Activated CD4-positive, CD25-positive, alpha-beta regulatory T cell (primary cell): Measurements from ENCODE around the gene SMIM29.
A peak's percentile ranks its signal among the peaks of the same experiment; 100 is the strongest.

ENCODE experiments used
- DNase-seq, 4 experiments: peaks; one replicate each; lab custom pipeline; 2025; lab: John Stamatoyannopoulos, UW

Gene SMIM29

GRCh38 chr6:34226731-34227586, 21.8 kb downstream of the SMIM29 start:
- no peak for DNase-seq

DNA sequence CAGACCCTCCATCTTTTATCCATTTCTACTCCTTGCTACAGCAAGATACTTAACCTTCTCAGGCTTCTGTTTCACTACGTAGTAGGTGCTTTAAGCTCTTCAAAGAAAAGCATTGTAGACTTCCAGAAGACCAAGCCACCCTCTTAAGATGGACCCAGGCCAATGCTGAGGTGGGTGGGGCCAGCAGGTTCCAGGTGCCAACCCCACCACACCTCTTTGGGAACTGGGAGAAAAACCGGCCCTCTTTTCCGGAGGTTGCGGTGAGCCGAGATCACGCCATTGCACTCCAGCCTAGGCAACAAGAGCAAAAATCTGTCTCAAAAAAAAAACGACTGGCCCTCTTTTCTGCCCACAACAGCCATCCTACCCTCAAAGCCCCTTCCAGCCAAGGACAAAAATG, 22.7 kb downstream of the SMIM29 start:
- no peak for DNase-seq

- DNase-seq = no peak
These were observed 23.3 kb downstream of the SMIM29 start for GRCh38 chr6:34225551-34225950.

DNA sequence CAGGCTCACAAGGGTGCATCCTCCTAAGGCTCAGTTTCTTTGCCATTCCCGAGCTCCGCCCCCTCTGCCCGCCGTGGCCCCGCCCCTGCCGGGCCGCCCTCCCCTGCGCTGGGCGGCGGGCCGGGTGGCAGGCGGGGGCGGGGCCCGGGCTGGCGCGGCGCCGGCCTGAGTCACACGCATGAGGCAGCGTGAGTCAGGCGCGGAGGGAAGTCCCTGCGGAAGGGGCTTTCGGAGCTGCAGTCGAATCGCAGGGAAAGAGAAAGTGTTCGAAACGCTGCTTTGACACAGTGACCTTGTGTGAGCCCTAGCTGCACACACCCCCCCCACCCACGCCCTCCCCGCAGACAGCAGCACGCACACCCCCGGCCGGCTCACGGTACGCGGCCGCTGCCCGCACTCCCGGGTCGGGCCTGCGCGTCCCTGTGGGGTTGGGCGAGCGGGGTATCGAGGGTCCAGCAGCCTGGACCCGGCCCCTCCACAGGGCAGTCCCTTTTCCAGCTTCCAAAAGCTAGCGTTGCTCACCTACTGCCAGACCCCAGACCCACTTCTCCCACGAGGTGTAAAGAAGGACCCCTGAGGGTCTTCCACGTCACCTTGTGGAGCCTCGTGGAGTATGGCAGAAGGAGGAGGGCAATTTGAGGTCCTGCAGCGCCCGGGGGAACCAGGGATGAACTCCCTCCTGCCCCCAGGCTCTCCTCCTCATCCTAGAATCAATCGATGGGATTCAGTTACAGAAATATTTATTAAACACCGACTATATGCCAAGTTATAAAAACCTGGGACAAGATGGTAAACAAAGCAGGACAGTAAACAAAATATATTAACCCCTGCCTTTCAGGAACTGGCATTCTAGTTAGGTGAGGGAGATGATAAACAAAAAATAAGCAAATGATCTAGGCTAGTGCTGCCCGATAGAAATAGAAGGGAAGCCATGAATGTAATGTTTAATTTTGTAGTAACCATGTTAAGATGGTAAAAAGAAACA, 24.6 kb downstream of the SMIM29 start:
- peak; percentile 82 to 90 (median 85) for DNase-seq

- no peak for DNase-seq
These were observed 25.3 kb downstream of the SMIM29 start for GRCh38 chr6:34223381-34223955.

- DNase-seq = no peak
These were observed 30.1 kb downstream of the SMIM29 start for GRCh38 chr6:34218691-34219090.

DNA sequence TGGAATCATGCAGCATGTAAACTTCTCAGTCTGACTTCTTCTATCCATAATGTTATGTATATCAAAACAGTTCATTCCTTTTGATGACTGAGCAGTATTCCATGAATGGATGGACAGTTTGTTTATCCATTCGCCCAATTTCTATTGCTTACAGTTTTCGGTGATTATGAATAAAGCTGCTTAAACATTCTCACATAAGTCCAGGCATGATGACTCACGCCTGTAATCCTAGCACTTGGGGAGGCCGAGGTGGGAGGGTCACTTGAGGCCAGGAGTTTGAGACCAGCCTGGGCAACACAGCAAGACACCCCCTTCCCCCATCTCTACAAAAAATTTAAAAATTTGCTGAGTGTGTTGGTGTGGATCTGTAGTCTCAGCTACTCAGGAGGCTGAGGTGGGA, 35.0 kb downstream of the SMIM29 start:
- DNase-seq = no peak

DNA sequence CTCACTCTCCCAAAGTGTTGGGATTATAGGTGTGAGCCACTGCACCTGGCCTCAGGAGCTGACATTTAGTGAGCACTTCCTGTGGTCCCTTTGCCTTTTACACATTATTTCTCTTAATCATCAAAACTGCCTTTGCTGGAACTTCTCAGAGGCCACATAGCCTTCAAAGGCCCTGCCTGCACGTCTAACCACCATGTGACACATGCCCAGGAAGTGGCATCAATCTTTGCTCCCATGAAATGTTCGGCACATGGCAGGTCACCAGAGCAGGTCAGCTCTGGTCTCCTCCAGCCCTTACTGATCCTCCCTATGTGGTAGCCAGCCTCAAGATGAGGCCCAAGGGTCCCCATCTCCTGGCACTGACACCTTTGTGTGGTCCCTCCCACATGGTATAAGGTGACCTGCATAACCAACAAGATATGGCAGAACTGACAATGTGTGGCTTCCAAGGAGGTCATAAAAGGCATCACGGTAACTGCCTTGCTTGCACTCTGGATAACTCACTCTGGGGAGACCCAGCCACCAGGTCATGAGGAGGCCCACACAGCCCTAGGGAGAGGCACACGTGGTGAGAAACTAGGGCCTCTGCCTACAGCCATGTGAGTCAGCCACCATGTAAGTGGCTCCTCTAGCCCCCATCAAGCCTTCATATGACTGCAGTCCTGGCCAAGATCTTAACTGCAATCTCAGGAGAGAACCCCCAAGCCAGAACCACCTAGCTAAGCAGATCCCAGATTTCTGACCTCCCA, 40.9 kb downstream of the SMIM29 start:
- DNase-seq = no peak

- no peak for DNase-seq
These were observed 42.1 kb downstream of the SMIM29 start for GRCh38 chr6:34206726-34207125.

- no peak for DNase-seq
These were observed 42.9 kb downstream of the SMIM29 start for GRCh38 chr6:34205916-34206315.

GRCh38 chr6:34205466-34205865, 43.3 kb downstream of the SMIM29 start:
- no peak for DNase-seq

- no peak for DNase-seq
These were observed 44.1 kb downstream of the SMIM29 start for GRCh38 chr6:34204693-34205092.

DNA sequence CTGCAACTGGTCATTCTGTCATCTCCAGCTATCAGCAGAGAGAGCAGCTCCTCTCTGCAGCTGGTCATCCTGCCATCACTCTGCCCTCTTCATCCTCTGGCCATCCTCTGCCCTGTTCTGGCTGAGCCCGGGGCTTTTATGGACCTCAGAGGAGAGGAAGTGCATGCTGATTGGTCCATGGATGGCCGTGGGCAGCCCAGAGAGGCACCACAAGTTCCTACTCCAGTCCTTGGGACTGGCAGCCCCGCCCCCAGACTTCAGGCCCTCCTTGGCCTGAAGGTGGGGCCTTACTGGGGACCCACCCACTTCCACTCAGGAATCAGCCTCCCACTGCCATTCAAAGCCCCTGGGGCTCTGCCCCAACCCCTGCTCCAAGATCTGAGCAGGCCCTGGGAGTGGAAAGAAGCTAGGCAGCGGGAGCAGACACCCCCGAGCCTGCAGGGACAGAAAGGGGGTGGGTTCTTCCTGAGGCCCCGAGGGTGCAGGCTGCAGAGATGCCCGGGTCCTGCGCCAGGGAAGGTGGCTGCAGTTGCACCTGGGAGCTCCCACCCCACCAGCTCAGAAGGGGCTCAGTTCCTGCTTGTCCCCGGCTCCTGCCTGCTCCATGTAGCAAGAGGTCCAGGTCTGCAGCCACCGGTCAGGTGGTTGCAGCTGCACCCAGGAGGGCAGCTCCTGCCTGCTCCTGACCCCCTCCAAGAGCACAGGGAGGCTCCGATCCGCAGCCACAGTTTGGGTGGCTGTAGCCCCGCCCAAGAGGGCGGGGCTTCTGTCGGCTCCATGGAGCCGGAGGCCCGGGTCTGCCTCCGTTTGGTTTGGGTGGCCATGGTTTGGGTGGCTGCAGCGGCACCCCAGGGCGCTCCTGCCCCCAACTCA, 46.2 kb downstream of the SMIM29 start:
- DNase-seq = no peak

- DNase-seq = no peak
These were observed 47.2 kb downstream of the SMIM29 start for GRCh38 chr6:34201455-34202107.

DNA sequence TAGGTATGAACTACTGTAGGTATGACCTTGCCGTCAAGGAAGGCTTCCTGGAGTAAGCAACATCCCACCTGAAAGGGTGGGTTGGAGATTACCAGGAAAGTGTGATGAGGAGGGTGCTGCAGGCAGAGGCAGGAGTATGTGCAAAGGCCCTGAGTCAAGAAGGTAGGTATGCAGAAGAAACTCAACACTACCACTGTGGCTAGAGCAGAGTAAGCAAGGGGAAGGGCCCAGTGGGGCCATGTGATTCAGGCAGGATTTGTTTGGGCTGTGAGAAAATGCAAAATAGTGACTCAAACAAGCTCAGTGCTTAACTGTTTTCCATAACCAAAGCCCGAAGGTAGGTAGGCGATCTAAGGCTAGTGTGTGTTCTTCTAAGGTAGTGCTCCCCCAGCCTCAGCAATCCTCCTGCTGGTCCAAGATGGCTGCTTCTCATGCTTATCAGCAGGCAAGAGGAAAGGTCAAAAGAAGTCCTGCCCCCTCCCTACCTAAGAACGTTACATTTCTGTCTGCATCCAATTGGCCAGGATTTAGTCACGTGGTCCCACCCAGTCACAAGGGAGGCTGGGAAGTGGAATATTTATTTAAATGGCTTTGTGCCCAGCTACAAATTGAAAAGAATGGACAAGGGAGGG, 48.4 kb downstream of the SMIM29 start:
- no peak for DNase-seq

DNA sequence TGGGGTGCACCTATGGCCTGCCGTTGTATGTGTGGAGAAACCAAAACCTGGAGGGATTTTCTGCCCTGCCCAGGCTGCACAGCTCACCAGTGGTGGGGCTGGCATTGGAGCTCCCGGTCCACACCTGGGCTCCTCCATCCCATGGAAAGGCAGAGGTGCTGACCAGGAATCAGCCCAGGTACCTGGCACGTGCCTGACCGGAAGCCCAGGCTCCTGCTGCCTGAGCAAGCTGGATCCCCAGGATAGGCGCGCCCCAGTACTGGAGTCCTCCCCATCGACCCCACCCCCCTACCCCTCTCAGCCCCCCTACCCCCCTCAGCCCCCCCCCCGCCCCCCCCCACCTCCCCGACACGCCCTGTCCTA, 52.0 kb downstream of the SMIM29 start:
- no peak for DNase-seq
